GM15510 (cell line): Measurements from ENCODE around the gene ARMC9.

Experiments
- POLR2A ChIP-seq: IDR thresholded peaks from 3 replicates; pipeline ENCODE4 v1.6.1; 2011; ENCODE audit warnings: borderline replicate concordance; ENCODE audit not compliant: insufficient read length; ENCODE audit errors: extremely low read depth

ARMC9 gene

DNA sequence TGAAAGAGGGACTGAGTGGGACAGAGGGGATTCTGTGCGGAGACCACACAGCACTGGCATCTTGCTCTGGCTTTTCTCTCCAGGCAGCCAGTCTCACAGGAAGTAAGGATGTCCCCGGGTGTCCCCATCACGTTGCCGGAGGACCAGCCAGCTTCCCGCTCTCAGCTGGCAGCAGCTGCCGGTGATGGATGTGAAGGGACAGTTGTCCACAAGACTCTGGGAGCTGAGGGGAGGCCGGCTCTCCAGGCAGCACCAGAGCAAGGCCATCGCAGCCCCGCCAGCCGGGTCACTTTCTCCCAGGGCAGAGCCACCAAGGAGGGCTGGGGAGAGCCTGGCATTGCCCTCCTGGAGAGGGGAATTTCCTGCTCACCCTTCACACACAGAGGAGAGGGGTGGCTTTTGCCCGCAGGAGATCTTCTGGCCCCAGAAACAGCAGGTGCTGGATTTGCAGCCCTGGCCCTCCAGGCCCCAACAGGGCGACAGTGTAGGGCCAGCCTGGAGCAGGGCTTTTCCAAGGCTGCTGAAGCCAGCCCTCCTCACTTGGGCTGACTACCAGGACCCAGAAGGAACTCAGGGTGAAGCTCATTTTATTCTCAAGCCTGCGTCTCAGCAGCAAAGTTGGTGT lies 173.1 kb downstream of the ARMC9 start:
- TF ChIP-seq POLR2A: no peak

DNA sequence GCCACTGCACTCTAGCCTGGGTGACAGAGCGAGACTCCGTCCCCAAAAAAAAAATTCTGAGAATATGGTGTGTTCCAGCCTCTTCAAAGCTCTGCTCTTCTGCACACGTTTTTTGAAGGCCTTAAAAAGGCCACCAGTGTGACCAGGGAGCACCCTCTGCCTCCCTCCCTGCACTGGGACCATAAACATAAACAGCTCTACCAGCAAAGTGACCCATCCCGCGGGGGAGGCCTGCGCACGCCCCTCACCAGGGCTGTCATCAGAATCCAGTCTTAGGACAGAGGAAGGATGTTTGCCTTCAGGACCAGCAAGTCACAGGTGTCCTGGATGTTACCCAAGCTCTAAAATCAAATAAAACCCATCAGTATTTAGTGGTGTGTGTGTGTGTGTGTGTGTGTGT lies 173.9 kb downstream of the ARMC9 start:
- TF ChIP-seq POLR2A: no peak

GRCh38 chr2:231373184-231373583 lies 174.8 kb downstream of the ARMC9 start:
- no peak for TF ChIP-seq POLR2A

DNA sequence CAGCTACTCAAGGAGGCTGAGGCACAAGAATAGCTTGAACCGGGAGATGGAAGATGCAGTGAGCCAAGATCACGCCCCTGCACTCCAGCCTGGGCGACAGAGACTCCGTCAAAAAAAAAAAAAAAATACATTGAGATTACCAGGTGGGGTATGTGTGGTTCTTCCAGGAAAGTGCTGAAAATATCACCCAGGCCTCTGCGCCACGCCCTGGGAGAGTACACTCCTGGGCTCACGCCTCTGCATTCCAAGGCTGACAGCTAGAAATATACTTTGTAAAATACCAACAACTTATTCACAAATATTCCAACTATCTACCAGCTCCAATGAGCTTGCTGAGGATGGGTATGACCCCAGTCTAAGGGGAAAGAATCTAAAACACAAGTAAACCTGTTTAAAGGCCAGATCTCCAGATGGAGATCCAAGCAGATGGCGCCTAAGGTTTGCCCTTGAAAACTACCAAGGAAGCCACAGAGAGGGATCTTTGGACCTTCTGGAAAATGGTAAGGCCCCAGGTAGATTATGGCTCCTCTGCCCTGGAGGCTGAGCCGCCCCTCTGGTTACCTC lies 175.4 kb downstream of the ARMC9 start:
- no peak for TF ChIP-seq POLR2A

DNA sequence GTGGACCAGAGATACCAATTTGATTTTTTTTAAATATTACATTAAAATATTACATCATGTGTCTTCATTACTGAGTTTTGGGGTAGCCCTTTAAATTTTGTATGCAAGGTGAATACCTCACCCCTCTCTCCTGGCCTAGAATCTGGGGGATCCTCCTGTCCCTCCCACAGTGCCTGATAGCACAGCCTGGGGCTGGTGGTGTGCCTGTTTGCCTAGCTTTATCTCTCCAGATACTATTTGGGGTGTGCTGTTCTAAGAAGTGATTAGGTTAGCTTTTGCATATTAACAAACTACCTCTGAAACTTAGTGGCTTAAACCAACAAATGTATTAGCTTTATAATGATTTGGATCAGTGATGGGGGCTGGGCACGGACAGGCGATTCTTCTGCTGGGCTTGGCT lies 176.3 kb downstream of the ARMC9 start:
- TF ChIP-seq POLR2A: no peak

DNA sequence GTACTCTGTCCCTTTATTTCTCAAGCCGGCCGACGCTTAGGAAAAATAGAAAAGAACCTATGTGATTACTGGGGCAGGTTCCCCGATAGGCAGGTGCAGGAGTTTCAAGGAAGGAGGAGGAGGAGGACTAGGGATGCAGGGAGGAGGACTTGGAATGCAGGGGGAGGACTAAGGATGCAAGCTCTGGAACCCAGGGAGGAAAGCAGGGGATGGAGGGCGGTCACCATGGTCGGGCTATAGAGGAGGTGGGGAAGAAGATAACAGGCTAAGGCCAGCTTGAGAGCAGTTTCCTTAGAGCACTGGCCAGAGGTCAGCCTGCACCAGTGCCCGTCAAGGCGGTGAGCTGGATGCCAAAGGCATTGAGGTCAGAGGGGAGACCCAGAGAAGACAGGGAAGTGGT lies 178.4 kb downstream of the ARMC9 start:
- TF ChIP-seq POLR2A: no peak

- no peak for TF ChIP-seq POLR2A
Observed at GRCh38 chr2:231378026-231378722, 179.7 kb downstream of the ARMC9 start.

- no peak for TF ChIP-seq POLR2A
Observed at GRCh38 chr2:231379266-231380215, 181.1 kb downstream of the ARMC9 start.

GRCh38 chr2:231380307-231380706 lies 181.9 kb downstream of the ARMC9 start:
- no peak for TF ChIP-seq POLR2A

DNA sequence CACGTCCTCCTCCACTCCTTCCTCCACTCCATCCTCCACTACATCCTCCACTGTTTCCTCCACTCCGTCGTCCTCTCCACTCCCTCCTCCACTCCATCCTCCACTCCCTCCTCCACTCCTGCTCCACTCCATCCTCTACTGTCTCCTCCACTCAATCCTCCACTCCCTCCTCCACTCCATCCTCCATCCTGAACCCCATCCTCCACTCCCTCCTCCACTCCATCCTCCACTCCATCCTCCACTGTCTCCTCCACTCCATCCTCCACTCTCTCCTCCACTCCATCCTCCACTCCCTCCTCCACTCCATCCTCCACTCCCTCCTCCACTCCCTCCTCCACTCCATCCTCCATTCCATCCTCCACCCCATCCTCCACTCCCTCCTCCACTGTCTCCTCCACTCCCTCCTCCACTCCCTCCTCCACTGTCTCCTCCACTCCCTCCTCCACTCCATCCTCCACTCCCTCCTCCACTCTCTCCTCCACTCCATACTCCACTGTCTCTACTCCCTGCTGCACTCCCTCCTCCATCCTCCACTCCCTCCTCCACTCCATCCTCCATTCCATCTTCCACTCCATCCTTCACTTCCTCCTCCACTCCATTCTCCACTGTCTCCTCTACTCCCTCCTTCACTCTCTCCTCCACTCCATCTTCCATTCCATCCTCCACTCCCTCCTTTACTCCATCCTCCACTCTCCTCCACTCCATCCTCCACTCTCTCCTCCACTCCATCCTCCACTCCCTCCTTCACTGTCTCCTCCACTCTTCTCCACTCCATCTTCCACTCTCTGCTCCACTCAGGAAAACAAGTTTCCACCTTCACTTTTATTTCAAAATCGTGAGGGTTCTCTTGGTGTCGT lies 182.8 kb downstream of the ARMC9 start:
- no peak for TF ChIP-seq POLR2A

GRCh38 chr2:231382116-231382515 lies 183.7 kb downstream of the ARMC9 start:
- no peak for TF ChIP-seq POLR2A

DNA sequence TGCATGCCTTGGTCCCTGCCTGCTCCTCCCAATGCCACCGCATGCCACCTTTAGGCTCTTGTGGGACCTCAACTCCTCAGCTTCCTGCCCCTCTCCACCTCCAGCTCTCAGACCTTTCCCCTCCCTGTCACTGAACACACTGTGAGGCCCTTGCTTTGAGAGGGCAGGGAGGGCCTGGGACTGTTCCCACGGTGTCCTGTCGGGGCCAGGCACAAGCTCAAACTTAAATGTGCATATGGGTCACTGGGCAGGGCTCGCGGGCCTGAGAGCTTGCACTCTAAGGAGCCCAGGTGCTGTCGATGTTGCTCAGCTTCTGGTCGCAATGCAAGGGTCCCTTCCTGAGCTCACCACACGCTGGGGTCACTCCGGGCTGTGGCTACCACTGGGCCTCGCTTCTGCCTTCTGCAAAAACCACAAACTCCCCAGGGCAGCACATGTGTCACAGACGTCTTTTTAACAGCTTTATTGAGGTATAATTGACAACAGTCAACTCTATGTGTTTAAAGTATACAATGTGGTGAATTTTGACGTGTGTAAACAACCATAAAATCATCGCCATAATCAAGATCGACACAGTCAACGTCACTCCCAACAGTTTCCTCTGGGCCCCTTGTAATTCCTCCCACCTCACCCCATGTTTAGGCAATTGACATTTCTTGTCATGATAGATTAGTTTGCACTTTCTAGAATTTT lies 185.1 kb downstream of the ARMC9 start:
- TF ChIP-seq POLR2A: no peak

GRCh38 chr2:231384109-231384435 lies 185.6 kb downstream of the ARMC9 start:
- no peak for TF ChIP-seq POLR2A

GRCh38 chr2:231384970-231385369 lies 186.5 kb downstream of the ARMC9 start:
- TF ChIP-seq POLR2A: no peak
